ENCODE data around the gene STAMBPL1.
"Not testable (repeated sequence)": the region's sequence is repeated elsewhere in the genome, so short reads cannot be mapped to it uniquely, and the experiment has no call there.

Gene STAMBPL1

DNA sequence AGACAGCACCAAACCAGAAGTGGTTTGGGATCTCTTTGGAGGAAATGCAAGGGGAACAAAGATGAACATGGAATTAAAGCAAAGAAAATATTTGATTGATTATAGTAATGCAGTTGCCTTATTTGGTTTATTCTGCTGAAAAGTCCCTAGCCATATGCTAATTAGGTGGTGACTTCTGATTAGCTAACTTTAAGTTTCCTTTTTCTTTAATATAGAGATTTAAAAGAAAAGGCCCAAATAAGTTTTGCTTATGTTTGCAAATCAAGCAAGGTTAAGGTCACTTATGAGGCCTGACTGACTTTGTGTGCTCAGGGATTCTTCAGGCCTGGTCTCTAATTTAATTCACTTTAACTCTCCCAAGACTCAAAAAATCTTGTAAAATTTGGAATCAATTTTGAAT is 22.2 kb upstream of the STAMBPL1 start:
- DNase-seq (ENCODE audit: low read depth), result no peak

GRCh38 chr10:88858491-88858890 is 21.6 kb upstream of the STAMBPL1 start:
- no peak for DNase-seq (ENCODE audit: low read depth)

DNA sequence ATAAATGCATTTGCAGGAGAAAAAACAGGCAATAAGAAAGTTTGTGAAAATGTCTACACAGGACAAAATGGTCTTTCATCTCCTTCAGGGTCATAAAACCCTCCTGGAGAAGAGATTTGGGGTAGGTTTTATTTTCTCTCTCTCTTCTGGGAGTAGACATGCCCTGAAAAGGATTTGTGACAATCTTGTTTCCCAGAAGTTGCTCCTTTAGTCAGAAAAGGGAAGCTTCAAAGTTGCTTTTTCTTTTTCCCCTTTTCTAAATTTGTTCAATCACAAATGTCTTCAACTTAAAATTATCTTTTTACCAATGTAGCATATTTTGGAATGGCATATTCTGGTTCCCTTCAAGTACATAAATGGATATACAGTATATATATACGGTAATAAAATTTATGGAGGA is 19.0 kb upstream of the STAMBPL1 start:
- no peak for DNase-seq (ENCODE audit: low read depth)

GRCh38 chr10:88865281-88865876 is 14.7 kb upstream of the STAMBPL1 start:
- DNase-seq (ENCODE audit: low read depth), result no peak

GRCh38 chr10:88866454-88866853 is 13.6 kb upstream of the STAMBPL1 start:
- DNase-seq (ENCODE audit: low read depth), result no peak

DNA sequence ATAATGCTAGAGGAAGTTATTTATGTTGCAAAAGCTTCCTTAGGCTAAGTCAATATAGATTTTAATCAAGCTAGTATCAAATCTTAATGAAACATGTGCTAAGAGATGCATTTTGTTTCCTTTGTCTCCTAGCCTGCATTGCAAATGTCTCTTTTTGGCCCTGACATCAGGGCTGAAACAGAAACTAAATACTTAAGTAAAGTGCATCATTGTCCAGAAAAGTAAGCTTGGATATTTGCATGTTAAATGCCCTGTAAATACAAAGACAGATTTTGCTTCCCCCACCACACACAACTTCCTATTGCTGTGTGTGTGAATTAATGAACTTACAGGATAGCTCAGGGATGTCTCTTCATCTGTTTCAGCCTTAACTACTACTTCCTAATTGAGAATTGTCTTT is 10.0 kb upstream of the STAMBPL1 start:
- no peak for DNase-seq (ENCODE audit: low read depth)

DNA sequence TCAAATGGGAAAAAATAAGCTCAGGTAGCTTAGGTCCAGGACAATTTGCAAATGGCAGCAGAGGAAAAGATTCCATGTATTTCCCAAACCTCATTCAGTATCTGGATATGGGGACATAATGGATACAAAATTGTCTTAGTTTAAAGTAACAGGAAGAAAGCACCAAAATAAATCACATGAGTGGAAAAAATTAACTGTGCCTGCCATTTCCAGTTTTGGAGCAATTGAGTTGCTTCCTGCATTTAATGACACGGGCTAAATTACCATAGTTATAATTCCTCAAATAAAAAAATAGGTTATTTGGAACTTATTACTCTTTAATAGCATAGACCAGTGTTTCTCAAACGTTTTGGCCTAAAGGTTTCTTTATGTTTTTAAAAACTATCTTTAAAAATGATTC is 6.3 kb upstream of the STAMBPL1 start:
- no peak for DNase-seq (ENCODE audit: low read depth)

- DNase-seq (ENCODE audit: low read depth), result no peak
Observed at GRCh38 chr10:88874281-88874680, 5.8 kb upstream of the STAMBPL1 start.

DNA sequence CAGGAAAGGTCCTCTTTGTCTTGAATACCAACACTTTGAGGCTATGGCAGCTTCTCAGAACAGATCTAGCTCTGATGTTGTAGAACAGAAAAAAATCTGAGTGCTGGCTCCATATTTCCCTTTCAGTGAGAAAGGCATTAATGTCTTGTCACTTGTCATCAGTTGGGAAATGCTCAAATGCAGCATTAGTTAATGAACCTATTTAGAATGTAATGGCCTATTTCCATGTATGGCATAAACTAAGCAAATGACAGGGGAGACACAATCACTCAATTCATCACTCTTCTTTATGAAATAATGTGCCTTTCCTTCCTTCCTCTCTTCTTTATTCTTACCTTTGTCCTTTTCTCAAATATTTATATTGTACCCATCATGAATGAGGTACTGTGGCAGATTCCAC is 5.0 kb upstream of the STAMBPL1 start:
- no peak for DNase-seq (ENCODE audit: low read depth)

DNA sequence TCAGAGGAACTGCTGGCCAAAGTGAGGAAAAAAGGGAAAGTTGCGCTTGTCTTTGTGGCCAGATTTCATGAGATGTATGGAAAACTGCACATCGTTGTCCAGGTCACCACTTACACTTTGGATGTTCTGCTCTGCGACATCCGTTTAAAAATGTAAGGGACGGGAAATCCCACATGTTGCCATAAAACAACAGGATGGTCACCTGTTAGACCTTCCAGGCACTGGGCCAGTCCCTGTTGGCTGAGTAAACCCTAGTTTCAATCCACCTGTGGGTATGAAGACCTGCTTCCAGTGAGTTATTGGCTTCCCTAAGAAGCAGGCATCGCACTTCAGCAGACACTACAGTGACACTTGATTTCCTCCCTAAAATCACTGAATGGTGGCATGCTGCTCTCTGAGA is 2.7 kb upstream of the STAMBPL1 start:
- no peak for DNase-seq (ENCODE audit: low read depth)

GRCh38 chr10:88880282-88881076 is 434 bp downstream of the STAMBPL1 start:
- peak; percentile 47 for DNase-seq (ENCODE audit: low read depth)

DNA sequence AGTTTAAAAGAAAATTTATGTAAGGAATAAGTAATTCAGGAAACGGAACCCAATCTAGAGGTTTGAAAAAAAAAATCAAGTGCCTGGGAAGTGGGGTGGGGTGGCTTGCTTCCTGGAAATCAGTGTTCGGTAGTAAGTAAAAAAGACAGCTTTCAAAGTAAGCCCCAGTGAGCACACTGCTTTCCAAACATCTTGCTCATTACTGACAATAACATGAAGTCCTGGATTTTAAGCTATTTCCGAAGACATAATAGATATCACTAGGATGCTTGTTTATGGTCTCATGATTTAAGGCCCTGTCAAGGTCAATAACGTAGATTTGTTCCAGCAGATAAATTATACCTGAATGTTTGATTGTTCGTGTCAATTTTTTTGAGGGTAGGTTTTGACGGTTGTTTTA is 1.3 kb downstream of the STAMBPL1 start:
- no peak for DNase-seq (ENCODE audit: low read depth)

GRCh38 chr10:88881922-88882645 is 2.0 kb downstream of the STAMBPL1 start:
- DNase-seq (ENCODE audit: low read depth), result no peak

- not testable (repeated sequence) for DNase-seq (ENCODE audit: low read depth)
Observed at GRCh38 chr10:88882646-88883447, 2.8 kb downstream of the STAMBPL1 start.

GRCh38 chr10:88883448-88883809 is 3.4 kb downstream of the STAMBPL1 start:
- no peak for DNase-seq (ENCODE audit: low read depth)

GRCh38 chr10:88886557-88886956 is 6.5 kb downstream of the STAMBPL1 start:
- DNase-seq (ENCODE audit: low read depth), result no peak

GRCh38 chr10:88888810-88889445 is 8.9 kb downstream of the STAMBPL1 start:
- DNase-seq (ENCODE audit: low read depth), result no peak

DNA sequence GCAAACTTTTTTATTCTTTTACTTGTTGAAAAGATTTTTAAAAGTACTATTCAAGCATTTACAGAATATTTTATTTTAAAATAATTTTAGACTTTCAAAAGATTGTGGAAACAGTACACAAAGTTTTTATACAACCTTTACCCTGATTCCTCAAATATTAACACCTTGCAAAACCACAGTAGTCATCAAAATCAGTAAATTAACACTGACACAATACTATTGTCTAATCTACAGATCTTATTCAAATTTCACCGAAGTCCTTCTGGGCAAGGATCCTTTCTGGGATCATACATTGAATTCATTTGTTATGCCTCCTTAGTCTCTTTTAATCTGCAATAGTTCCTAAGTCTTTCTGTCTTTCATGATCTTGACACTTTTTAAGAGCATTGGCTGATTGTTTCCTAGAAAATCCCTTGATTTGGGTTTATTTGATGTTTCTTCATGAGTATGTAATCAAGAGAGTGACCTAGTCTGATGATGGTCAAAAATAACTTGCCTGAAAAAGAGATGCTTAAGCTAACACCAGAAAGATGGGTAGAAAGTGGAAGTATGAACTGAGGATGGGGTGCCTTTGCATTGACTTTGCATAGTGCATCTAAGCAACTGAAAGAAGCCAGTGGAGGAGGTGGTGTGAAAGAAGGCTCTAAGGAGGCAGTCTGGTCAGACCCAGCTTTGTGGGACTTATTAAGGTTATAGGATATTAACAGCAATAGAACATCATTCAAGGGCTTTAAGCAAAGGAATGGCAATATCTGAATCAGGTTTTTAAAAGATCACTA is 9.7 kb downstream of the STAMBPL1 start:
- no peak for DNase-seq (ENCODE audit: low read depth)

DNA sequence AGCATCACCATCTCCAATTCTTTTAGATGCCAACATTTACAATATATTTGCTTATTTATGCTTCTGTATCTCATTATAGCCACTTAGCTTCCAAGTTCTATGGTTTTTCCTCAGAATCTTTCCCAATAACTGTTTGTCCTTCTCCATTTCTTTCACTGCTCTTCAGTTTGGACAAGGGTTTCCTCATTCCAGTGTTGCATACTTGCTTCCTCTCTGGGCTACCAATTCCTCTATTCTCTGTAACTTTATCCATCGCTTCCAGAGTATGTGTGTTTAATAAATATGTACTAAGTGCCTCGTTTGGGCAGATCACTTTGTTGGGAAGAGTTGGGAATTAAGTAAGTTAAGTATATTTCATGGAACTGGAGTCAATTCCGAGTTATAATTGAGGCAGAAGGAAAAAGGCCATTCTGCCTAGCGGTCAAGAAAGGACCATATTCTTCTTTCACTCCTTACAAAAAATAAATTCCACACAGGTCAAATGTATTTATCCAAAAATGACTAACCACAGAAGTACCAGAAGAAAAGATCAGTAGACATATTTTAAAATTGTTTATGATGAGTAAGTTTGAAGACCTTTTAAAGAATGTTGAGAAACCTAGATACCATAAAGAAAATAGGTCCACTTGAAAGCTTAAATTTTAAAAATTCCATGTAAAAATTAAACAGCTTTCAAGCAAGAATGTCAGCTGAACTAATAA is 10.8 kb downstream of the STAMBPL1 start:
- no peak for DNase-seq (ENCODE audit: low read depth)

DNA sequence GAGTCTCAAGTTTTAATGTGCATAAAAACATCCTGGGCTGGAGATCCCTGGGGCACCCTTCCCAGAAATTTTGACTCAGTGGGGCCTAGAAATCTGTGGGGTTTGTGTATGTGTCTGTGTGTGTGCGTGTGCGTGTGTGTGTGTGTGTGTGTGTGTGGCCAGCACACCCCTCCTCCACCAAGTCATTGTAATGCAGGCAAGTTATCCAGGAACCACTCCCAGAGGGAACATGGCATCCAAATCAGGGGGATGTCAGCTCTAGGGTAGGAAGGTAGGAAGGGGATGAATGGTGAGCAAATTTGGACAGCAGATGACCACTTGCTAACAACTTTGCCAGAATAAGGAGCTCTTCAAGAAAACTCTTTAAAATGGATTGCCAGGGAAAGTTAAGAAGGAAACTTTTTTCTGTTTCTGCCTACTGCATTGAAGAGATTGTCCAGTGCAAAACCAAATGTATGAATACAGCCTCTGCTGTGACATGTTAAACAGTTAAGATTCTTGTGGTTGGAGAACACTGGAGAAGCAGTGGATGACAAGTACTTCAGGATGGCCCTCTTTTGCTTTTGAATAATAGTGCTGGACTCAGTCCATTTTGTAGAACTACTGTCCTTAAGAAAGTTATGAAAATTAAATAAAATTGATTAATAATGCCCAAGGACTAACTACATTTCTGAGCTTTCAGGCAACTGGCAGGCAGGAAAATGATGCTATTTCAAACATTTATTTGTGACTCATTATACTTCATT is 12.3 kb downstream of the STAMBPL1 start:
- DNase-seq (ENCODE audit: low read depth), result no peak

All from stimulated activated CD8-positive, alpha-beta memory T cell treated with anti-CD3 and anti-CD28 coated beads, Interleukin-15, amount 100 ng/mL, for 24 hours (primary cell).